GM18507 (cell line): Measurements from ENCODE around the gene FKBP7.
"Not testable (repeated sequence)": the region's sequence is repeated elsewhere in the genome, so short reads cannot be mapped to it uniquely, and the experiment has no call there.

ENCODE experiments used
- DNase-seq: peaks from one replicate; pipeline ENCODE4 v3.0.0; 2011; ENCODE audit warnings: low read depth; ENCODE audit not compliant: insufficient read length; ENCODE audit errors: extremely low spot score
- FAIRE-seq: peaks from 2 replicates; lab custom pipeline; 2011; peaks lifted over from hg19 to GRCh38; lab: Jason Lieb, UNC

Gene FKBP7

DNA sequence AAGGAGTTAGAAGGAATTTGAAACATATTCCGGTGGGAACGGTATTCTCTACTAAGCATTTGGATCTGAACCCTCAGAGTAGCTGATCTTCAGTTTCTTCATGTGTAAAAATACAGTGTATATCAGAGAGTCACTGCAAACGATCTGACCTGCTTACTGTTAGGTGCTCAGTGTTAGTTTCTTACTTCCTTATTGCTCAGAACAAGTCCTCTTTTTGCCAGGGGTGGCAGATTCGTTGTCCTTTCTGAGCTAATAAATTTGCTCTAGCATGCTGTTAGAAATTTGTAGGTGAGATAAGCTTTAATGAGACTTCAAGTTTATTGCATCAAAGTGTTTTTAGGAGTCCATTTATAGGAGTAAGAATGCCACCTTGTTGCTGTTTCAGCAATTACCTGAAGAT lies 17.6 kb upstream of the FKBP7 start:
- DNase-seq, result no peak
- no peak for FAIRE-seq

DNA sequence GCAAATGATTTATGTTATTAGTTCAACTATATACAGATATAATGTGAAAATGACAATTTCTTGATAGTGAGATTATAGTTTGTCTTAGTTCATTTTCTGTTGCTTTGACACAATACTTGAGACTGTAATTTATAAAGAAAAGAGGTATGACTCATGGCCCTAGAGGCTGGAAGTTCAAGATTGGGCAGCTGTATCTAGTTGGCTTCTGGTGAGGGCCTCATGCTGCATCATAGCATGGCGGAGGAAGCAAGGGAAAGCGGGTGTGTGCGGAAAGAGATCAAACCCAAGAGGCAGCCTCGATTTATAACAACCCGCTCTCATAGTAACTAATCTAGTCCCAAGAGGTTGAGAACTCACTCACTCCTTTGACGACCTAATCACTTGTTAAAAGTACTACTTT lies 13.2 kb upstream of the FKBP7 start:
- FAIRE-seq, result no peak

DNA sequence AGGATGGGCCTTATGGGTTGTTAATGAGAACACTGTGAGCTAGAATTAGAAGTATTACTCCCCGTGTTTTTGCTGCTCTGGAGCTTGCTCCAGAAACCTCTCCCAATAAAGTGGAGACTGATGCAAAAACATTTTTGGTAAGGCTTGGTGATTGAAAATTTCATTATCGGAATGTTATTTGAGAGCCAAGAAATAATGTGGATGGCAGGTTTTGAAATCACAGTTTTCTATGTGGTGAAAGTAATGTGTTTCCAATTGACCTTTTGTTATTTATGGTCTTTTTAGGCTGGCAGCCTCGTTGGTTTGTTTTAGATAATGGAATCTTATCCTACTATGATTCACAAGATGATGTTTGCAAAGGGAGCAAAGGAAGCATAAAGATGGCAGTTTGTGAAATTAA lies 7.0 kb upstream of the FKBP7 start:
- DNase-seq, result no peak
- no peak for FAIRE-seq

More for the DNA sequence above, 13.2 kb upstream of the FKBP7 start:
- DNase-seq, result no peak

DNA sequence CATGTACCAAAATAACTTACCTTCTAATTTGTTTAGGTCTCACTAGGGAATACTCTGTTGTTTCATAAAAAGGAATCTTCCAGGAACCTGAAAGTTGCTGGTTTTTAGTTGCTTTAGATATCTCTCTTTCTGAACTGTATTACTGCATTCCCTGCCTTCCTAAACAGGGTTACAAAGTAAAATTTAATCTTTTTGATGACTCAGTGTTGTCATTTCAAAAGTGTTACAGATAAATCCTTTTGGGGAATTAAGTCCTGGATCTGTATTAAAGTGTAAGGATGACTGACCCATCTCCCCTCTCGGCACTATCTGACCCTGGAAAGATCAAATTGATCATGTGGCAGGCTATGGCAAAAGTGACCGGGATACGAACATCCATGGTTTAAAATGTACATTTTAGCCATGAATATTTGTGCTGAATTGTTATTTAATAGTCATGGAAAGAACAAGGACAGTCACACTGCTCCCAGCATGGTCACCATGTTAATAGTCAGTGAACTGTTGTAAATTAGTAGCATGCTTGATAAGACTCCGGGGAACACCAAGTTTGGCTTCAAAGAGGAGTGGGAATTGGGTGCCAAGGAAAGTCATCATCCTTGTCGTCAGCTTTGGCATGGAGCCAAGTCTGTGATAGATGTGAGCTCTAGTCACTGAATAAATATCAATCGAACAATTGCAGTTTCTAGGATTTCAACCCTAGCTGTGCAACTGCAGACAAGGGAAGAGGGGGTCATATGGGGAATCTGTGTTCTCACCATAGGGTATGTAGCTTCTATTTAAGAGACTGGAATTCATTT lies 6.0 kb upstream of the FKBP7 start:
- DNase-seq, result no peak
- no peak for FAIRE-seq

DNA sequence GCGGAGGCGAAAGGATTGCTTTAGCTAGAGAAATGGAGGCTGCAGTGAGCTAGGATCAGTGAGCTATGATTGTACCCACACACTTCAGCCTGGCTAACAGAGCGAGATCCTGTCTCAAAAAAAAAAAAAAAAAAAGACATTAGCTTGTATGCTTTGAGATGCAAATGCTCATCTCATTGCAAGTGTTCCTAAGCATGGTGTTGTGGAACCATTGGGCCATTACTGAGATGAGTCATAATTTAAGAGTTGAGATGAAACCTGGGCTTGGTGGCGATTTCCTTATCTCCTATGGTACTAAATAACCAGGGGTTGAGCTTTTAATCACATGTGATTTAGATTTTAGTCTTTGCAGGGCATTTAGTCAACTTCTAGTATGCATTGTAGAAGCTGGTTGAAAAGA lies 4.0 kb upstream of the FKBP7 start:
- DNase-seq (no peak), FAIRE-seq (peak; percentile 42)

DNA sequence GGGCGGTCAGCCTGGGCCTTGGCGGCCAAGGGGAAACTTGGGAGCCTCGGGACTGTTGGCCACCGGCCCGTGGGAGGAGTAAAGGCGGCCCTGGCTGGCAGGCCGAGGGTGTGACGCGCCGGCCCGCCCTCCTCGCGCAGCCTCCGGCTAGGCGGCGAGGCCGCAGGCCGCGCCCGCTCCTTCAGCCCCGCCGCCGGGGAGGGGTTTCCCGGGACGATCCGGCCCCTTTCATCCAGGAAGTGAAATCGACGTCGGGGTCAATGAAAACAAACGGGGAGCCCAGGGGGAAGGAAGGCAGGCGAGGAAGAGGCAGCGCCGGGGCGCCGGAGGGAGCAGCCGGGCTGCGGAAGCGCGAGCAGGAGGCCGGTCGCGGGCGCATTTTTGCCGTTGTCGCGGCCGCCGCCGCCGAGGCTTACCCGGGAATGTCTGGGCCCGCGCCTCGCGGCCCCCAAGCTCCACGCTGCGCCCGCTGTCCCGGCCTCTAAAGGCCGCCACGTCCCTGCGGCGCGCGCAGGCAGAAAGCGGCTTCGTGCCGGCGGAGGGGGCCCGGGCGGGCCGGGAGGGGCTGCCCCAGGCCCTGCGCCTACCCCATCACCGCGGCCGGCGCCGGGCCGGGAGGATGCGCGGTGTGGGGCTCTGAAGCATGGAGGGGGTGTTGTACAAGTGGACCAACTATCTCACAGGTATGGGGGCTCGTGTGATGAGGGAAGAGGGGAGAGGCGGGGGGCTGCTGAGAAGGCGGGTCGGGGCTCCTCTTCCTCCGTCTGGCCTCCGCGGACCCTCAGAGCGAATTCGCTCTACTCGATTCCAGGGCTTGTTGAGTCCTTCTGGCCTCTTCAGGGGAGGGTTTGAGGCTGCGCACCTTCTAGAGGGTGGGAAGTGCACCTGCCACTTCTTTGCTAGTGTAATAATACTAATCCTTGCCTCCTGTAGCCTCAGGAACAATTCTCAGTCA lies 2.1 kb upstream of the FKBP7 start, which contains the start of gene PLEKHA3:
Gene PLEKHA3 (plus strand): TSS at position 231 of the 955 bp plus-strand sequence. CDS start 413 bp downstream, at position 644.
- FAIRE-seq (peak; percentile 84), DNase-seq (peak; percentile 71)

DNA sequence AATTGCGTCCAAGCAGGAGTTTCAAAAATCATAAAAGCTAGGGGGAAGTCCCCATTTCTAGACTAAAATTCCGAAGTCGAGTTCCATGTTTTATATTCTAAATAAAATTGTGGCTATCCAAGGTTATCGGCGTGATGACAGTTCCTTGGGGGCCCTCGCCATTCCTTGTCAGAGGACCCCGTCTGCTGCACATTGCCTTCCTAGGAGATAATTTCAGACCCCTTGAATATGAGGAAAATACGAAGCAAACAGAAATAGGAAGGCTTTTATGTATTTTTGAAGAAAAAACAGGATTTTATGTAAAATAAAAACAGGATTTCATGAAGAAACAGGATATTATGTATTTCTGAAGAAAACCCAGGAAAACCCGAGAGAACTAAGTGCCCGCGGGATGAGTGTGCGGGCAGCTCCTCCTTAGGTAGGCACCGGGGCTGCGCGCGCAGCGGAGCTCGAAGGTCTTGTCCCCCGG lies 1.4 kb upstream of the FKBP7 start:
- DNase-seq, result no peak
- FAIRE-seq, result no peak

DNA sequence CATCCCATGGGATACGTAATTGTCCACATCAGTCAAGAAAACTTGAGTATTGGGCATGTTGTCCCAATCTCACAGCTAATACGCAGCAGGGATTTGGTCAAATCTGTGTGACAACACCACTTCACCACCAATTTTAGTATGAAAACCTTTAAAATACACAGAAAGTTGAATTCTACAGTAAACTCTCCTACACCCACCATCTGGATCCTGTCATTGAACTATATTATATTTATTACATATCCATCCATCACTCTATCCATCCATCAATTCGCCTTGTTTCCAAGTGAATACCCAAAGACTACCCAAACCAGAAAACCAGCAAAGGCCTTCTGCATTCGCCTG lies 846 bp upstream of the FKBP7 start:
- no peak for FAIRE-seq

DNA sequence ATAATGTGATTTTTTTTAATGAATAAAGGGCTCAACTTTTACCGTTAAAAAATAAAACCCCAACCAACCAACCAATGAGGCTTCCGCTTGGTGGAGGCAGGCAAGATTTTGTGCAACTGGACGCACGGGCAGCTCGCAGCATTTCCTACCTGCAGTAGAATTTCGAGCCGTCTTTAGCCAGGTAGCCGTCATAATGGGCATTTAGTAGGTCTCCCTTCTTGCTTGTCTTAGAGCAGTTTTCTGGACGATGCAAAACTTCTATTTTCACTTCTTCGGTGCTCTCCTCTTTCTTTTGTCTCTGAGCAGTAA lies 316 bp downstream of the FKBP7 start:
- DNase-seq (no peak), FAIRE-seq (no peak)

More for the DNA sequence above, 846 bp upstream of the FKBP7 start:
- DNase-seq, result no peak

DNA sequence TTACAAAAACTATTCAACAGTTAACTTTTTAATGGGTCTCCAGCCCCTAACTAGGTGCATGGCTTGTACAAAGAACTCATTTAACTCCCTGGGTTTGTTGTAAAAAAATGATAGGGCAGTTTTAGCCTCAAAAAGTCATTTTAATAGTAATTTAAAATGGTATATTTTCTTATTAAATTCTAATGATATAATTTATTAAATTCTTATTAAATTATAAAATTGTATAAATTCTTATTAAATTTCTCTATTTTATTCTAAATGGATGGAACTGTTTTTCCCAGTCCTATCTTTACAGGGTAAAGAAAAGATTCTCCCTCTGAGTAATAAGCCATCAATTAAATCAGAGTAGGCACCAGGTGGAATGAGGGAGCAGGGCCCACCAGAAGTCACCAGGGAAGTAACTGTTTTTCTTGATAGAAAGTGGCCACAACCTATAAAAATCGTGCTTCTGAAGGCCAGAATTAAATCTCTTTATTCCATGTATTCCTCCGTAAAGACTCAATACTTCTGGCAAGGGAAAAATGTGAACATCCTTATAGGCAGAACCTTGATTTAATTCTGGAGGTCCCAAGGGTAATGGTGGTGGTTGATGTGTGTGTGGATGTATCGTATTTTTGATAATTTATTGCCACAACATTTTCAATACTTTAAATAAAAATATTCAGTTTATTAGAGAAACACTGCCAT lies 814 bp downstream of the FKBP7 start:
- DNase-seq (no peak), FAIRE-seq (no peak)

DNA sequence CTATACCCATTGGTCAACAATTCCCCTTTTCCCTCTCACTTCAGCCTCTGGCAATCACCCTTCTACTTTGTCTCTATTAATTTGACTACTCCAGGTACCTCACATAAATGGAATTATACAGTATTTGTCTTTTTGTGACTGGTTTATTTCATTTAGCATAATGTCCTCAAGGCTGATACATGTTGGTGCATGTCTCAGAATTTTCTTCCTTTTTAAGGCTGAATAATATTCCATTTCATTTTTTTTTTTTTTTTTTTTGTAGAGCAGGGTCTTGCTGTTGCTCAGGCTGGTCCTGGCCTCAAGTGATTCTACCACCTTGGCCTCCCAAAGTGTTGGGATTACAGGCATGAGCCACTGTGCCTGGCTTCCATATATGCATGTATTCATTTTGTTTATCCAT lies 1.9 kb downstream of the FKBP7 start:
- DNase-seq, result no peak
- FAIRE-seq, result no peak

DNA sequence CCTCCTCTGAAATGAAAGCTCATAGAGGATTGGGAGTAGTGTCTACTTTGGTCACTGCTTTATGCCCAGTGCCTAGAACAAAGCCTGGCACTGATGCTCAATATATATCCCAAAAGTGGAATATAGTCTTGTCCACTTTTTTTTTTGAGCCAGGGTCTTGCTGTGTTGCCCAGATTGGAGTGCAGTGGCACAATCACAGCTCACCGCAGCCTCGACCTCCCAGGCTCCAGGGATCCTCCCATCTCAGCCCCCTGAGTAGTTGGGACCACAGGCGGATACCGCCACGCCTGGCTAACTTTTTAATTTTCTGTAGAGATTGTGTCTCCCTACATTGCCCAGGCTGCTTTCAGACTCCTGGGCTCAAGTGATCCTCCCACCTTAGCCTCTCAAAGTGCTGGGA lies 3.8 kb downstream of the FKBP7 start:
- DNase-seq (no peak), FAIRE-seq (no peak)

DNA sequence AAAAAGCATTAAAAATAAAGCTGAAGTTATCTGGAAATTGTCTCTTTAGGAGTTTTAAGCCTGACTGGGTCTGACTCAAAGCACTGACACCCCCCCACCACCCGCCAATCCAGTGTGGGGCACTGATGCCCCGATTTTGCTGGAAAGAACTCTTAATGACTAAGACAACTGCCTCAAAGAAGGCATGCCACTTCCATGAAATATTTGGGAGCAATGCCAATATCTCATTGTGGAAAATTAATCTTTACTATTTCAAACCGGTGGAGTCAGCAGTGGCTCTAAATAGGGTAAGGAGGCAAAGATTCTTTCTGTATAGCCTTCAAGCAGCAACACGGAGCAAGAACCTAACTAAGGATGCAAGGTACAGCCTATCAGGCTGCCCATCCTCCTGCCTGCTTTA lies 4.5 kb downstream of the FKBP7 start:
- FAIRE-seq (no peak), DNase-seq (no peak)

DNA sequence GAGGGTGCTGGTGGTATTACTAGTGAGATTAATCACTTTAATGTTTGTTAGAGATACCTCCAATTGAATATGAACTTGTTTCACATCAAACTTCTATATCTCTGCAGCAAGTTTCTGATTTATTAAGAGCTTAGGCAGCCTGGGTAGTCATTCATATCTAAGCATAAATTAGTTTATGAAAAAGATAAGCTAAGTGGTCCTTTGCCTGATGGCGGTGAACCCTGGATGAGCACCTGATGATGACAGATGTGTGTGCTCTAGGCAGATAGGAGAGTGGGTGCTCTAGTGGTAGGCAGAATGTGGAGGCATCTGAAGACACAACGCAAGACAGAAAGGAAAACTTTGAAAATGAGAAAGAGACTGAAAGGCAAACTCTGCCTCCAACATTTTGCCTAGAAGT lies 5.0 kb downstream of the FKBP7 start:
- no peak for DNase-seq
- FAIRE-seq, result no peak

DNA sequence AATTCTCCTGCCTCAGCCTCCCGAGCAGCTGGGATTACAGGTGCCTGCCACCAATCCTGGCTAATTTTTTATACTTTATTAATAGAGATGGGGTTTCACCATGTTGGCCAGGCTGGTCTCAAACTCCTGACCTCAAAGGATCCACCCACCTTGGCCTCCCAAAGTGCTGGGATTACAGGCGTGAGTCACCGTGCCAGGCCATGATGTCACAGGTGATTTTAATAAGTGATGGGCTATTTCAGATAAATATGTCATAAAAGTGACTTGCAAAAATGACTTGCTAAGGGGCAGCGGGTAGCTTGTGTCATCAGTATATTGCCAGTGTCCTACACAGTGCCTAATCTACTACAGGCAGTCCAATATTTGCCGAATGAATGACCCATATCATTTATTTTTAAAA lies 7.1 kb downstream of the FKBP7 start:
- FAIRE-seq, result not testable (repeated sequence)

DNA sequence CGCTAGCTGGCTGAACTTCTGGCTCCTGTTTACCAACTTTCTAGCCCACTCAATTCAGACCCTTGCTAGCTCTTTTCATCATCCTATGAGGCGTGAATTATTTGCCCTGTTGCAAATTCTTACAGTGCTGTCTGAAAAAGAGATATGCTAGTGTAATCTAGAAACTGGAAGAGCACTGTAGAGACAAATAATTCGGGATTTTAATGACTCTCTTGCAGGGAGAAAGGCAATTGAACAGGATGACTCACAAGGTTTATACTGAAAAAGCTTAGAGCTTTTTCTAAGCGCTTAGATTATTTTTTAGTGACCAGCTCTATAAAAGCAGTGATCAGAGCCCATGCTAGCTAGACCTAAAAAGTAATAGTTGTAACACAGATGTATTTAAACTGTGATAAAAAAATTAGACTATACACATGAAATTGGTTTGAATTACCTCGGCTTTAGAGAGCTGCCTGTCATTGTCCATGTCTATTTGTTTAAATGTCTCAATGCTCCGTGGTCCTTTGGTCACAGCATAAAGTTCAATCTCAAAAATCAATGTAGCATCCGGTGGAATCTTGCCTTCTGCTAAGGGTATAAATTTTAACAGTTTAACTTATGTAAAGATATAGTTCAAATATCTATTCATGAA lies 9.1 kb downstream of the FKBP7 start:
- DNase-seq (no peak), FAIRE-seq (no peak)

More for the DNA sequence above, 7.1 kb downstream of the FKBP7 start:
- DNase-seq, result not testable (repeated sequence)

DNA sequence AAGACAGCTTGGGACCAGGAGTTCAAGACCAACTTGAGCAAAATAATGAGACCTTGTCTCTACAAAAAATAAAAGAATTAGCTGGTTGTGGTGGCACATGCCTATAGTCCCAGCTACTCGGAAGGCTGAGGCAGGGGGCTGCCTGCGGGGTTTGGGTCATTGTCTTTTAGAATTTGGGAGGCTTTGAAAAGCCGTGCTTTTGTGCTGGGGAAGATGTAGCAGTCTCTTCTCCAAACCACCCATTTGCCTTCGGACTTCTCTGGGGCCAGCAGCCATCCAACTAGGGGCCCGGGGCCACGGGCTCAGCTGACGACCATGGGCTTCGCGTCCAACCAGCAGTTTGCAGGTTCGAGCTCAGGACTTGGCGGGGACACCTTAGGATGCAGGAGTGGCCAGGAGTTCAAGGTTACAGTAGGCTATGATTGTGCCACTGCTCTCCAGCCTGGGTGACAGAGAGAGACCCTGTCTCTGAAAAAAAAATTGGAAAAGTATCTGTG lies 21.0 kb downstream of the FKBP7 start:
- no peak for FAIRE-seq
- no peak for DNase-seq

DNA sequence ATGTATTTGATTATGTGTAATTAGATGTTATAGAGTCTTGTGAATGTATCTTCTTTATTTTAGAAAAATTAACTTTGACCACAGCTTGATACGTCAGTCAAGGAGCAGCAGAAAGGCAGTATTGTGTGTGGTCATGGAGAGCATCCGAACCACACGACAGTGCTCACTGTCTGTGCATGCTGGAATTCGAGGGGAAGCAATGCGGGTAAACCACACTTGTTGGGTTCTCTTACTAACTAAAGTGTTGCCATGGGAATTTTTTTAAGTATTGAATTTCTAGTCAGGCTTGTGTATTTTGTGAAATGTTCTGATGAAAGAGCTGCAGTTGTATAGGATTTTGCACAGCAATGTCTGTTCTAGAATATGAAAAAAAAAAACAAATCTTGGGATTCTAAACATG lies 22.5 kb downstream of the FKBP7 start:
- DNase-seq (no peak), FAIRE-seq (no peak)

DNA sequence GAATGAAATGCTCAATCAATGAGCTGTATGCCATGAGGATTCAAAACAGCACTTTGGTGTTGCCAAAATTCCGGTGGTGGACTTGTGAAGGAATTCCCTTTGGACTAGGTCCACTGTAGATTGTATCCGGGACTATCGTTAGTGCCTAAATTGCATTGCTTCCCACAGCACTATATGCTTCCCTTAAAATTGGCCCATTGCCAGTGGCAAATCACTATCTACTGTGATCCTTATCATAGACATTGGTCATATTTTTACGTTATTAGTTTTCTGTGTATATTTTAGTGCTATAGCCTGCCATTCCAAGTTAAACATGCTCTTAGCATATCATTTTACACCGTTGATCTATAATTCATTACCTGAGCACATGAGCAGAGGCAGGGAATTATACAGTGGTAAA lies 25.5 kb downstream of the FKBP7 start:
- DNase-seq, result no peak

More for the DNA sequence above, 25.5 kb downstream of the FKBP7 start:
- no peak for FAIRE-seq
